DMS79 treated with DMSO at 0.1 percent for 48 hours (cell line): ENCODE data around the gene POU2F1.
A peak's percentile ranks its signal among the peaks of the same experiment; 100 is the strongest.
"Not testable (repeated sequence)": the region's sequence is repeated elsewhere in the genome, so short reads cannot be mapped to it uniquely, and the experiment has no call there.

ENCODE experiments used
- DNase-seq: peaks from one replicate; lab custom pipeline; 2025; lab: John Stamatoyannopoulos, UW

POU2F1 gene

DNA sequence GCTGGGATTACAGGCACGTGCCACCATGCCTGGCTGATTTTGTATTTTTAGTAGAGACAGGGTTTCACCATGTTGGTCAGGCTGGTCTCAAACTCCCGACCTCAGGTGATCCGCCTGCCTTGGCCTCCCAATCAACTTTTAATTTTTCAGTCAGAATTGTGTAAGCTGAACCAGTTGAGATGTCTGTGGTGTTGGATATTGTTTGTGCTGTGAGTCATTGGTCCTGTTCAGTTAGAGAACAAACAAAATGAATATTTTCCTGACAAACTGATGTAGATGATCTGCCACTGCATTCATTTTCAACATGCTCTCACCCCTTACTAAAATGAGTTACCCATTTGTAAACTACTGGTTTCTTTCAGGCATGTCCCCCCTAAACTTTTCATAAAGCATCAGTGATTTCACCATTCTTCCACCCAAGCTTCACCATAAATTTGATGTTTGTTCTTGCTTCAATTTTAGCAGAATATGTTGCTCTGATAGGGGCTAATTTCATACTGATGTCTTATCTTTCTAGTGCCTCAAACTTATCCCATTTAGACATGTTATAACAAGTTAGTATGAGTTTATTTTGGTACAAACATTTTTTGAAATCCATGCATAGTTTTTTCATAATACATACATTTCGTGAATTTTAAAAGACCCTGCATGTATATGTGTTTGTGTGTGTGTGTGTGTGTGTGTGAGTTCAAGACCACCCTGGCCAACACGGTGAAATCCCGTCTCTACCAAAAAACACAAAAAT lies 15.2 kb upstream of the POU2F1 start:
- not testable (repeated sequence) for DNase-seq

DNA sequence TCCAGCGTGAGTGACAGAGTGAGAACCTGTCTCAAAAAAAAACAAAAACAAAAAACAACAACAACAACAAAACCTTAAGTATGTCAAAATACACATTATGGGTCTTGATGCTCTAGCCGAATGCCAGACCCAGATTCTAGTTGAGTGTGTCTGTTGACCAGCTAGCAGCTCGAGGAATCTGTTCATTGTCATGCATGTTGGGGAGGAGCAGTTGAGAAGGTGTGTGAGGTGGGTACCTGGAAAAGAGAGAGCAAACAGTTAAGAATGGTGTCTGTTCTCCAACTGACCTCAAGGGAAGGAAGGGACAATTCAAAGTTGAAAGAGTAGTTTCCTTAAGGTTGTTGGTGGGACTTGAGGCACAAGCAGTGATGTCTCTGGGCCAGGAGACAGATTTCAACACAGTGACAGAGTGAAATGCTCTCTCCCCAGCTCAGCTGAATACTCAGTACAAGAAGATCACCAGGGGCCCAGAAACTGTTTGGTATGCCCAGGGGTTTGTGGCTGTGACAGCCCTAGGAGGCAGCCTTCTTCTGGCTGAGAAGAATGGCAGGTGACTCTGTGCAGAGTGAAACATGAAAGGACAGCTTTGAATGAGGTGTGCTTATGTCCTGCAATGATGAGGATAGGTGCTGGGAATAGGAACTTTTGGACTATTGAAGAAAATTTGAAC lies 14.4 kb upstream of the POU2F1 start:
- DNase-seq = no peak

DNA sequence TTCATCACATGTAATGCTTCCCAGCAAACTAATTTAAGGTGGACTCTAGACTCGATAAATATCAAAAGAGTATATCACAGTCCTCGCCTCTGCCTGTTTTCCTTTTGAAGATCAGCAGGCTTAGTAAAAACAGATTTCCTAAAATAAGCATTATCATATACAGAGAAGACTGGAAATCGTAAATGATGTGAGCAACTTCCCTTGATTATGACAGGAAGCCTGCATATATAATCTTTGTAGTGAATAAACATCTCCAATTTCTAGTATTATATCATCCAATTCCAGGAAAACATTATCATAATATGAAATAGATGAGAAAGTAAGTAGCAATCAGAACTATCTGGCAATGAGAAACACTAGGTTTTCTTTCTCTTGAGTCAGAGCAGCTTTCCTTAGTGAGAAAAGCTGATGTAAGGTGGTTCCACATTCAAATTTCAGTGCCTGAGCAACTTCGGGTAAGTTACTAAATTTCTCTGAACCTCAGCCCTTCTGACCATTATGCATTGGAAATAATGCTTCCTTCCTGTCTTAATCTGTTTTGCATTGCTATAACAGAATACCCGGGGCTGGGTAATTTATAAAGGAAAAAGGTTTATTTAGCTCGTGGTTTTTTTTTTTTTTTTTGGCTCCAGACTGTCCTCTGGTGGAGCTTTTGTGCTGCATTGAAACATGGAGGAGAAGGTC lies 12.6 kb upstream of the POU2F1 start:
- no peak for DNase-seq

DNA sequence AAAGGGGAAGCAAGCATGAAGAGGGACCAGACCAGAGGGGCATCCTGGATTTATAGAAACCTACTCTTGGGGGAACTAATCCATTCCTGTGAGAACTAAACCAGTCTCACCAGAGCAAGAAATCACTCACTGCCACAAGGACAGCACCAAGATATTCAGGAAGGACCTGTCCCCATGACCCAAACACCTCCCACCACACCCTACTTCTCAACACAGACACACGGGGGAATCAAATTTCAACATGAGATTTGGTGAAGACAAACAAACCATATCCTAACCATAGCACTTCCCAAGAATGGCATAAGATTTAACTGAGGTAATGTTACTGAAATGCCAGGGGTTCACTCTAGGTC lies 12.1 kb upstream of the POU2F1 start:
- DNase-seq = no peak

DNA sequence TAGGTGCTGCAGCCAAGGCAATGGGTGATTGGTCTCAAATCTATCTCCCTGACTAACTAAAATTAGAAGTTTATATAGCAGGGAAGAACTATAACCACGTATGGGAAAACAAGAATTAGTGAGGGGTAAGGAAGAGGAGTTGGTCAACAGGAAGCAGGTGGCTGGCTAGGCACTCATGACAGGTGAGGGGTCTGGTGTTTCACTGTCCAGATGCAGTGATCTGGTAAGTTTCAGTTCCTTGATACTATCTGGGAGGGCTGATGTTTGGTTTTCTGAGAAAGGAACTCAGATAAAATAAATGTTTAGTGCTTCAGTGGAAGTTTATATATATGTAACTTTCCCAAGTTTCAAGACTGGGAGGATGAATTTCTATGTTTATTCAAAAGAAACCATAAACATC lies 11.6 kb upstream of the POU2F1 start:
- DNase-seq = no peak

DNA sequence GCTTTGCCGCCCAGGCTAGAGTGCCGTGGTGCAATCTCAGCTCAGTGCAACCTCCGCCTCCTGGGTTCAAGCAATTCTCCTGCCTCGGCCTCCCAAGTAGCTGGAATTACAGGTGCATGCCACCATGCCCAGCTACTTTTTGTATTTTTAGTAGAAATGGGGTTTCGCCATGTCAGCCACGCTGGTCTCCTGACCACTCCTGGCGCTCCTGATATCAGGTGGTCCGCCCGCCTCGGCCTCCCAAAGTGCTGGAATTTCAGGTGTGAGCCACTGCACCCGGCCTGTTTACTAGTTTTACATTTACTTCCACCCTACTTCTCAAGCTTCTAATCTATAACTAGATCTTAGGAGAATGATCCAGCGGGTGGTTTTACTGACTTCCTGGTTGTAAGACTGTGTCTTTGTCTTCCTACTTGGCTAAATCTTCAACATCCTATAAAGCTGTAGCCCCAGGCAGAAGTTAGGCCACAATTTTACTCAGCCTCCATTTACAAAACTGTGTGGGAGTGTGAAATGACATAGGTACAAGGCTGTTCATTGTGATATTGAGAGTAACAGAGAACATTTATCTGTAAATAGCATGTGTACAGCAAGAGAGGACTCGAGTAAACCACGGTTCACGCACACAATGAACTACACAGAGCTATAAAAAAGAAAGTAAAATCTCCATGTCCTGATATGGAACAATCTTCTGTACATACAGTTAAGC lies 9.6 kb upstream of the POU2F1 start:
- DNase-seq = no peak

DNA sequence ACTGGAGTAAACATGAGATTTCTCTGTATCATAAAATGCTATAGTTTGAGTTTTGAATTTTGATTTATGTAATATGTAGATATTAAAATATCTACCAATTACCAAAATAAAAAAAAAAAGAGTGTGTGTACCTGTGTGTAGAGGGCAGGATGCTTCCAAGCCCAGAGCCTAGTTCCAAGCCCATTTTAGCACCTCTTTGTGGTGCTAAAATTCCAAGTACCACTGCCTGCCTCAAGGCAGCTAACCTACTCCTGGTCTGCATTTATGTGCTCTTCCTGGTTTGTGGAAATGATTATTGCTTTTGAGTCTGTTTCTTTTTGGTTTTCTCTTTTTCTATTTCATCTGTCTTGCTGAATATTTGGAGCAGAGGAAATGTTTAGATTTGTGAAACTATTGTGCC lies 8.7 kb upstream of the POU2F1 start:
- no peak for DNase-seq

DNA sequence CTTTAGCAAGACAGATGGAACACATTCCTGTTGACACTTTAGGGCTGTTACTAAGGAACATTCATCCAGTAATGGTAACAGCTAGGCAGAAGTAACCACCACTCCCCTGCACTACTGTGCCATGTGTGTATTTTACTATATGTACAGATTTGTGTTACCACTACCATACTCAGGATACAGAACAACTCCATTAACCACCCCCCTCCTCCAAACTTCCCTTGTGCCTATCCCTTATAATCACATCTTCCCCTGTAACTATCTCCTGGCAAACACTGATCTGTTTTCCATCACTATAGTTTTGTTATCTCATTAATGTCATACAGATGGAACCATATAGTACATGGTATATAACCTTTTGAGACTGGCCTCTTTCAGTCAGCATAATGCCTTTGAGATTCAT lies 3.9 kb upstream of the POU2F1 start:
- no peak for DNase-seq

DNA sequence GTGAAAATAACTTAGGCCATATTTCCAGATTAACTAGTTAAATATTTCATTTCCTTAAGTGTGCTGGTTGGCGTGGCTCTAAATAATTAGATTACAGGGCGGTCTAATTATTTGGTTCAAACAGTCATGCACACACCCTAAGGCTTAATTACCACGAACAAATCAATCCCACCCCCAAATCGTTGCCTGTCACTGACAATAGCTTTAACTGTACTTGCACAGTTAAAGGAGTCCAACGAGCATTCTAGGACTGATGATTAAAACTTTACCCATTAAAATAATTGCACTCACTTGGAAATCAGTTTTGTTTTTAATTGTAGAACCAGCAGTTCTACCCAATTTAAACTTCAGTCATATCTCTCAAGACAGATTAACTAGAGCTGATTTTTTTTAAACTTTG lies 1.5 kb upstream of the POU2F1 start:
- DNase-seq = no peak

DNA sequence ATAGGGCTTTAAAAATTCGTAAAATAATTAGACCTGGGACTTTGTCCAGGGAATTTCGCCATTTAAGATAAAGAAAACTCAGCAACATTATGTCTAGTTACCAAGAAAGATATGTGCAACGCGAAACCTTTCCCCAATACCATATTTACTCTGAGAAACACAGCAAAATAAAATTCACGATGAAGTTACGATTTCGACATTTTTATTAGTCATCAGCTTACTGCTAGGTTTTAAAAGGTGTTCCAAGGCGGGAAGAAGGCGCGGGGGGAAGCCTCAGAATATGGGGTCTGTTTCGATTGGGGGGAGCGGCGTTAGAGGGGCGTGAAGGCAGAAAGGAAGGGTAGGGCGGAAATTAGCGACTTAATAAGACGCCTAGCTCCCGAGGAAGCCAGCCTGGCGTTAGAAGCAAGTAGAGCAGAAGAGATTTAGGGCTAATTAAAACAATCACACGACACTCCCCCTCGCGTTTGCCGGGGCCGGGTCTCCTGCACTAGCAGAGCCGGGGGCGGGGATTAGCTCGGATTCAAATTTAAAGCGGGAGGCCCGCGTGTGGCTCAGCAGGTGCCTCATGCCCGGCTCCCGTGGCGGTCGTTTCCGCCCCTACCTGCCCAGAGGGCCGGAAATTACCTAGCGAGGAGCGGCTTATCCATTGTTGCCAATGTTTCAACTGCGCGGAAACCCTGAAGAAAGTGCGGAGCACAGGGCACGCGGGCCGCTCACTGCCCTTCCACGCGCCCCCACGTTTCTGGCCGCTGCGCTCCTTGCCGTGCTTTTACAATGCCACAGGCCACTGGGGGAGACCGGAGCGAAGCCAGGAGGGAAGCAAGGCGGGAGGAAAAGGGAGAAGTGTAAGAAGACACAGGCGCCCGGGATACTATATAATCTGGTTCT lies 795 bp upstream of the POU2F1 start:
- DNase-seq = peak; percentile 93

DNA sequence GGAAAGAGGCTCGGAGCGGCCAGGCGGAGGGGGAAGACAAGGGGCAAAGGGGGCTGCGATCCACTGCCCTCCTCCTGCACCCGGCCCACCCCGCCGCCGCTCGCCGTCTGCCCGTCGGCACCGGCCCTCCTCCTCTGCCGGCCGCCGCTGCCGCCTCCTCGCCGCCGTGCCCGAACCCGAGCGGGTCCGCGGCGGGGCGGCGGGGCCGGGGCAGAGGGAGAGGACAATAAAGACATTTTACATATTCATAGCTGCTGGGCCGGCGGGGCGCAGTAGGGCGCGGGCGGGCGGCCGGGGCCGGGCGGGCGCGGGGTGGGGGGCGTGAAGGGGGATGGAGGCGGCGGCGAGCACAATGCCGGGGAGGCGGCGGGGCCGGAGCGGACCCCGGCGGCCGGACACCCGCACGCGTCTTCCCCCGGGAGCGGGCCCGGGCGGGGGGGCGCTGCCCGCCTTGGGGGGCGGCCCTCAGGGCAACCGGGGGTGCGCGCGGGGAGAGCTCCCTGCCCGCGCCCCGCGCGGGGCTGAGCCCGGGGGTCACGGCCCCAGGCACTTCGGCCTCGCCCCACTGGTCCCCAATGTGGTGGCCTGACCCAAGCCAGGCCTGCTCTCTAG lies 546 bp downstream of the POU2F1 start:
- no peak for DNase-seq

DNA sequence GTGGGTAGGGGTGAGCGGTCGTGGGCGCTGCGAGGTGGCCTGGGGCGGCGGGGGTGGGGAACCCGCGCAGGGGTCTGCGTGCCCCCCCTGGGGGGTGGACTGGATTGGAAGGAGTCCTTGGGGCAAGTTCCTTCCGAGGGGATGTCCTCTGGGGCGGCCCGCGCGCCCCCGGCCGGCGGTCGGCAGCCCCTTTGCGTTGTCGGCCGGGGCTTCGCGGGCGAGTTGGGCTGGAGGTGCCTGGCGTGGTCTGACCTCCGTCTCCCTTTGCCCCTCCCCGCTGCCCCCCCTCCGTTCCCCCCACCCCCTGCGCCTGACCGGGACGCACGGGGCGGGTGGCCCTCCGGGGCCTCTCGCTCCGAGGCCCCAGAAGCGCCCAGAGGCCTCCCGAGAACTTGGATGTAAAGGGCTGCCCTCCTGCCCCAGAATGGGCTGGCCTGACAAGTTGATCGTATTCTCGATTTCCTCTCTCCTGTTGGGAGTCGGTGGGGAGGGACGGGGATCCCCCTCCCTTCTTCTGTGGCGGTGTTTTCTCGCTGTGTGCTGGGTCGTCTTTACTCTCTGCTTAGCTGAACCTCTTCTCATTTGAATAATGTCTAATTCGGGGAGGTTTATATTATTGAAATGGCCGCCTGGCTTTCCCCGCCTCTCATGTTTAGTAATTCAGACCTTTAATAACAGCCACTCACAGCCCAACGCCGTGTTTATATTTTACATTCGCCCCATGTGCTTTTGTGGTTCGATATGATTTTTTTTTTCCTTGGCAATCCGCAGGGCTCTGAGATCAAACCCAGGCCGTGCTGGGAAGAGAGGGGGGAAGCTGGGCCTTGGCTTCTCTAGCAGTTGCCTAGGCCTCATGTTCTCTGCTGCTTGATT lies 1.3 kb downstream of the POU2F1 start:
- DNase-seq = peak; percentile 84

DNA sequence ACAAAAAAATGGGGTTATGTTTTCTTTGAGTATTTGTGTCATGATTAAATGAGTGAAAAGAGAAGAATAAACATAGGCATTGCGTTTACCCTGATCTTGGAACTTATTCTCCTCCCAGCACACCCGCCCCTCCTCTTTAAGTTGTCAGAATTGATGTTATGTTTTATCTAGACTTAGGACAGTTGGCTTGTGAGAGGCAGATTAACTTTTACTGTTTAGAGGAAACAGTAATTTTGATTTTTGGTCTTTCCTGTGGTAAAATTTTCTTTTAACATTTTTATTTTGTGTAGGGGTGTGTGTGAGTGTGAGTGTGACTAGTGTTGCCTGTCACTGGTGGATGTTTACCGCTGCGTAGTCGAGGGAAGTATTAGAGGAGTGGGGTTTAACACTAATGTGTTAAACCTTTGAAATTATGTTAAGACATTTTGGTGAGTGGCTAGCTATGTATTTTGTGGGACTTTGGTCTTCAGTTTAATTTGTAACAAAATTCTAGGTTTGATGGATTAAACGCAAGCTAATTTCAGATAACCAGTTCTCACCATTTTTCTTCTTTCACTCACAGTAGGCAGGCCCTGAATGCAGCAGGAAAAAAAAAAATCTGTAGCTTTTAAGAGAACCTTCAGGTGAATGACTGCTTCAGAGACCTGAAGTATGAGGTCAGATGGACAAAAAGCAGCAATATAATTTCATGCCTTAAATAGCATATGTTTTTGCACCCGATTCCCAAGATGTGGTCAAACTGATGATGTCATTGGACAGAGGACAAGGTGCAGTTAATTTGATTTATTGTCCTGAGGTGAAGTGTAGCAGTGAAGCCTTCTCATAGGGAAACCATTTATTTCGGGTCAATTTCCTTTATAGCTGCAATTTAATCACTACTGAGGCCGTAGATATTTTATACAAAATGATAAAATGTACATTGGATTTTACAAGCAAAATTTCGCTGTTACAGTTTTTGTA lies 2.7 kb downstream of the POU2F1 start:
- no peak for DNase-seq

DNA sequence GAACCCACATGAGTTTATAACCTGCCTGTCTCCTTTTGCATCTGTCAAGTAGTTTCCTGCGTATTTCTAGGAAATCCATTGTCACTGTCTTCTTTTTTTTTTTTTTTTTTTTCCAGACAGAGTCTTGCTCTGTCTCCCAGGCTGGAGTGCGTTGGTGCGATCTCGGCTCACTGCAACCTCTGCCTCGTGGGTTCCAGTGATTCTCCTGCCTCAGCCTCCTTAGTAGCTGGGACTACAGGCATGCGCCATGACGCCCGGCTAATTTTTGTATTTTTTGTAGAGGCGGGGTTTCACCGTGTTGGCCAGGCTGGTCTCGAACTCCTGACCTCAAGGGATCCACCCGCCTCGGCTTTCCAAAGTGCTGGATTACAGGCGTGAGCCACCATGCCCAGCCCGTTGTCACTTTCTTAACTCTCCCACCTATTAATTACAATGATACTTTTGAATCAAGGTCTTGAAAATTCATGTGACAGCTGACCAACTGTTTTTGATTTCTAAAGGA lies 4.1 kb downstream of the POU2F1 start:
- not testable (repeated sequence) for DNase-seq

DNA sequence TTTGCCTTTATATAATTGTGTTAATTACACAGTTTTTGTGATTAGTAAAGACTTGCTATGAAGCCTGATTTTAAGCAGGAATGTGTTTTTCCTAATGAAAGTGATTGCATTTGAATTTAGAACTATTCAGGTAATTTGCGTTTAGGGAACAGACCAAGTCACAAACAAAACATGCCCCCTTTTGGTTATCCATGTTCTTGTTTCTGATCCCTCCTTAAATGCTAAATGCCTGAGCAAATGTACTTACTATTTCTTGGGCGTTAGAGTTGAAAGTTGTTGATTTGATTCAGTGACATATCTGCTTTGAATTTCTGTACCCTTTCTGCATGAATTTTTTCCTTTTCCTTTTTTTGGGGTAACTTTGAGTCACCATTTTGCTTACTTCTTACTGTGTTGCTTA lies 5.2 kb downstream of the POU2F1 start:
- no peak for DNase-seq

DNA sequence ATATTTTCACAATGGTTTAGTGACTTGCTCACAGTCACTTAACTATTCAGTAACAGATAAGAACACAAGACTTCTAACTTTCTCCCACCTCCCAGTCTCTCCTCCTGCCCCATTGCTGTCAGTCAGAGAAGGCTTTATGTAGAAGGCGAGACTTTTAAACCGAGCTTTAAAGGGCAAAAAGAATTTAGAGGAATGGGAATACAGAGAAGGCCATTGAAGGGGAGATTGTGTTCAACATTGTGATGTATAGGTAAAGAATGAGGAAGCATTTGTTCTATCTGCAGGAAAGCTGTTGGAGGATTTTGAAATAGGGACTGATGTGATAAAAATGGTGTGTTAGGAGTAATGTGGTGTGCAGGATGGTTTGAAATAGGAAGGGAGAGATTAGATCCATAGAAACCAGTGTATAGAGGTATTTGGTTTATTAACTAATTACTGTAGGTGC lies 7.3 kb downstream of the POU2F1 start:
- no peak for DNase-seq

DNA sequence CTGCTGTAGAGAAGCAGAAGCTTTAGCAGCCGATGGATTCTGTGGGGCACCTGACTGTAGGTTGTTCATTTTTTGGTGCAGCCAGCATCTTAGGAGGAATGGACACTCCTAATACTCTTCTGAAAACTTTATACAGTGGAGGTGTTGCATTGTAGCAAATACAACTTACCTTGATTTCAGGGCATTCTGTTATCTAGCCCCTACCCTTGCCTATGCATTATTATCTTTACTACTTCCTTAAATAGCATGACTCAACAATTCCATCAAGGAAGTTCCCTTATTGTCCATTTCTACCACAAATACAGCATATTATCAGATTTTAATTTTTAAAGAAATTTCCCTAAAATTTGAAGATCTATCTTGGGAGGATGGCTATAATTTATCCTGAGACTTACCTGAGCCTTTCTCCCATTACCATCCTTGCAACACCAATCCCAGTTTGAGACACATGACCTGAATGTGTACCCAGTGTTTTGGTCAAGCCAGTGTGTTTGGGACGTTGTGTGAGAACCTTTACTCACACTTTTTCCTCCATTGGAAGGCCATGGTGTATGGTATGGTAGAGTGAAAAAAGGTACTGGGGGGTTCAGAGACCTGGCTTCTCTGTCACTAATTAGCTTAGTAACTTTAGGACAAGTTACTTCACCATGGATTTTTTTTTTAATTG lies 9.2 kb downstream of the POU2F1 start:
- DNase-seq = no peak

DNA sequence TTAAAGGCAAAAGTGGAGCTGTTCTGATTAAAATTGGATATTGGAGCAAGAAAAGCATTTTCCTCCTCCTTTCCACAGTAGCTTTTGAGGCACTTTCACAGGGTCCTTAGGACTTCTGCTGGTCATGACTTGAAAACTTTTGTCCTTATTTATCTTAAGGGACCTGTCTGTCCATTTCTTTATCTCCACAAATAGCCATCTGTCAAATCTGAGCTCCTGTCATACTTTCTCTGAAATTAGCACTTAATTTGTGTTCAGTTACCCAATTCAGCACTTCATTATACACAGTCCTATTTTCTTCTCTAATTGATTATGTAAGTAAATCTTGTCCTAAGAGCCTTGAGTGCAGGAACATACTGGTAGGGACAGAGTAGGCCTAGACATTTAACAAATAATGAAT lies 9.8 kb downstream of the POU2F1 start:
- DNase-seq = no peak
